ENCODE data around the gene NR2C2AP. TPM values are rescaled to one million over a fixed set of nuclear protein-coding genes. Genes with fewer than 3 reads are reported as not detected.

The NR2C2AP gene
- total and polyA plus RNA-seq, 7 donors = 8.3 to 25.3 (median 14.4) TPM

DNA sequence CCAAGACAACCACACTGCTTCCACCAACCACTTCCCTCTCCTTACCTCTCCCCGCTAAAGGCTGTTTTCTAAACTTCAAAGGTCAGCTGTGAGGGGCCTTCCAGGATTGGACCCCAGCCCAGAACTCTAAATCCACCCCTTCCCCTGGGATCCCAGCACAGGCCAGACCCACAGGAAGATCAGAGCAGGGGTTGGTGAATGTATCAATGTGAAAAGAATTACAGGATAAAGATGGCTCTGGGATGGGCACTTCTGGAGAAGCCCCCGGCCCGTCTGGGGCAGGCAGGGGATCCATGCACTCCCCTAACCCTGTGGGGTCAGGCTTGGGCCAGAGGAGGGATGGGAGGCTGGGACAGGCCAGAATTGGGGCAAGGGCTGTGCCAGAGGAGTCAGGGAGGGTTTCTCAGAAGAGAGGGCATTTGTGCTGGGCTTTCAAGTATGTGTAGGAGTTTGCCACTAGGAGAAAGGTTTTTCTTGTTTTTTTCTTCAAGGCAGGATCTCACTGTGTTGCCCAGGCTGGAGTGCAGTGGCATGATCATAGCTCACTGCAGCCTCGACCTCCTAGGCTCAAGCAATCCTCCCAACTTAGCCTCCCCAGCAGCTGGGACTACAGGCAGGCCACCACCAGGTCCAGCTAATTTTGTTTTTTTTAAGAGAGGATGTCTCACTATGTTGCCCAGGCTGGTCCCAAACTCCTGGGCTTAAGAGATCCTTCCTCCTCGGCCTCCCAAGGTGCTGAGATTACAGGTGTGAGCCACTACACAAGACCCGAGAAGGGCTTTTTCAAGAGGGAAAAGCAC lies 32.1 kb downstream of the NR2C2AP start:
- peaks cover 0 to 11% (median 10%) of the 10 kb centered on the region in 4 donors for H3K4me1 ChIP-seq
- H3K4me3 ChIP-seq = no peak overlapping the region
- H3K27me3 ChIP-seq = peaks cover 0 to 23% (median 13%) of the 10 kb centered on the region in 3 donors
- WGBS, 2 donors = 89% methylated on average over 6 of the region's 6 CpGs
- H3K9me3 ChIP-seq = no peaks in the 10 kb centered on the region
- no peak overlapping the region for H3K27ac ChIP-seq
- no peak for DNase-seq
- peaks cover 0 to 6% (median 0%) of the 10 kb centered on the region in 4 donors for H3K36me3 ChIP-seq
- no peak for TF ChIP-seq POLR2AphosphoS5 (IDR thresholded peaks at IDR 0.05)
- no peak for TF ChIP-seq EP300 (IDR thresholded peaks at IDR 0.05)
- TF ChIP-seq POLR2A (IDR thresholded peaks at IDR 0.05) = no peak
- TF ChIP-seq, protein P1, sequence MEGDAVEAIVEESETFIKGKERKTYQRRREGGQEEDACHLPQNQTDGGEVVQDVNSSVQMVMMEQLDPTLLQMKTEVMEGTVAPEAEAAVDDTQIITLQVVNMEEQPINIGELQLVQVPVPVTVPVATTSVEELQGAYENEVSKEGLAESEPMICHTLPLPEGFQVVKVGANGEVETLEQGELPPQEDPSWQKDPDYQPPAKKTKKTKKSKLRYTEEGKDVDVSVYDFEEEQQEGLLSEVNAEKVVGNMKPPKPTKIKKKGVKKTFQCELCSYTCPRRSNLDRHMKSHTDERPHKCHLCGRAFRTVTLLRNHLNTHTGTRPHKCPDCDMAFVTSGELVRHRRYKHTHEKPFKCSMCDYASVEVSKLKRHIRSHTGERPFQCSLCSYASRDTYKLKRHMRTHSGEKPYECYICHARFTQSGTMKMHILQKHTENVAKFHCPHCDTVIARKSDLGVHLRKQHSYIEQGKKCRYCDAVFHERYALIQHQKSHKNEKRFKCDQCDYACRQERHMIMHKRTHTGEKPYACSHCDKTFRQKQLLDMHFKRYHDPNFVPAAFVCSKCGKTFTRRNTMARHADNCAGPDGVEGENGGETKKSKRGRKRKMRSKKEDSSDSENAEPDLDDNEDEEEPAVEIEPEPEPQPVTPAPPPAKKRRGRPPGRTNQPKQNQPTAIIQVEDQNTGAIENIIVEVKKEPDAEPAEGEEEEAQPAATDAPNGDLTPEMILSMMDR (IDR thresholded peaks at IDR 0.05) = no peak
- intact Hi-C loops (cut with DNase I) = no loop called here

DNA sequence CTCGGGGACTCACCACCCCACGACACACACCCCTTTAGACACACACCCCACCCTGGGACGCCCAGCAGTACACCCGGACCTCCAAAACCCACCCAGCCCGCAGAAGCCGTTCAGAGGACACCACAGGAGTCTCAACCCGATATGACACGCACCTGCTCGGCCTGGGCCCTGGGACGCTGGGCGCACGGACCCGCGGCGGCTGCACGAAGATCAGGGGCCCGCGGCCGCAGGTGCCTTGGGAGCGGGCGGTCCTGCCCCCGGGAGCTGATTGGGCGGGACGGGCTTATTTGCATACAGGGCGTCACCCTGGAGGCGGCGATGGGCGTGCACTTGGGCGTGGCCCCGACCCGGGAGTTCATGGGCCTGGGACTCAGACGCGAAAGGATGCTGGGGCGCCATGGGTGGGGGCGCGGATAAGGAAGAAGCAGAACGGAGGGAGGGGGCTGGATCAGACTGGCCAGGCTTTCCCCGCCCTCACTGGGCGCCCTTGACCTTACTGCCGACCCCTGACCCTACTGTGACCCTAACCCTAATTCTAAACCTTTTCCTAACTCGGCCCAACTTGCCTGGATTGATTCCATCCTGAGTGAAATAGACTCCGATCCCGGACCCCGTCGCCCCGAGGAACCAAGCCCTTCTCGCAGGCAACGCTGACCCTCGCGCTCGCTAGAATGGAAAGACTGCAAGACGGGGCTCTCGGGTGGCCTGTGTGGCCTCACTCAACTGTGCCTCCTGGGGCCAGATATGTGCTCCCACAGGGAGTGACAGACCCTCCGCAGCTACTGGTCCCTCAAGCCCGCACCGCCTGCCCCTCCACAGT lies 33.0 kb downstream of the NR2C2AP start, which contains the start of gene MEF2B:
MEF2B (minus strand) TSS at position 211 of the 820 bp plus-strand sequence. CDS start 19,528 bp downstream, outside the sequence.
- peaks cover 0 to 11% (median 10%) of the 10 kb centered on the region in 4 donors for H3K4me1 ChIP-seq
- intact Hi-C loops (cut with DNase I) = no loop called here
- DNase-seq = no peak
- H3K4me3 ChIP-seq = peak within 1 kb of the TSS in 2 of 4 donors; percentile 22 to 23
- TF ChIP-seq EP300 (IDR thresholded peaks at IDR 0.05) = no peak
- TF ChIP-seq POLR2AphosphoS5 (IDR thresholded peaks at IDR 0.05) = peak in 1 of 4 donors; percentile 5
- peaks cover 0 to 23% (median 13%) of the 10 kb centered on the region in 3 donors for H3K27me3 ChIP-seq
- H3K9me3 ChIP-seq = no peaks in the 10 kb centered on the region
- 12 to 18% methylated on average over 56 of the region's 56 CpGs for WGBS, 2 donors
- H3K36me3 ChIP-seq = no peaks in the 10 kb centered on the region
- H3K27ac ChIP-seq = no peak within 1 kb of the TSS

DNA sequence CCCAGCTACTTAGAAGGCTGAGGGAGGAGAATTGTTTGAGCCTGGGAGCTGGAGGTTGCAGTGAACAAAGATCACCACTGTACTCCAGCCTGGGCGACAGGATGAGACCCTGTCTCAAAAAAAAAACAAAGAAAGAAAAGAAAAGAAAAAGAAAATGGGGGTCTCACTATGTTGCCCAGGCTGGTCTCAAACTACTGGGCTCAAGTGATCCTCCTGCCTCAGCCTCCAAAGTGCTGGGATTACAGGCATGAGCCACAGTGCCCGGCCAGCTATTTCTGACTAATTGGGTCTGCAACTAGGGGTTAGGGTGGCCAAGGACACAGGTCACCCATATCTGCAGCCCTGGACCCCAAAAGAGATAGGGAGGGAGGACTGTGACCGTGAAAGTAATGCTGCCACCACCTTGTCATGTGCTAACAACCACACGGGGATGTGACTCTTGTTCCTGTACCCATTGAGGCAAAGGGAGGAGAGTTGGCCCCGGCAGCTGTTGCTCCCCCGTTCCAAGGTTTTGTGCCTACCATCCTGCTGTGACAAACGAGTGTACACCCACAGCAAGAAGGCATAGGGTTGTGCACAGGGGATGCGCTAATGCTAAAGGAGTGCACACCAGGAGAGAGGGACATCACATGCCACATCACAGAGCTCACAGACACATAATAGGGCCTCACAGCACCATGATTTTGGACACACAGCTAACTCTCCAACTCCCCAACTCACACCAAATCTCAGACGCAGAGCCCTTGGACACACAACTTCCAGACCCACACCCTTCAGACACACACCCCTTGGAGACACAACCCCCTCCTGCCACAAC lies 33.8 kb downstream of the NR2C2AP start:
- H3K27me3 ChIP-seq = peaks cover 0 to 23% (median 13%) of the 10 kb centered on the region in 3 donors
- H3K36me3 ChIP-seq = no peaks in the 10 kb centered on the region
- H3K27ac ChIP-seq = no peak overlapping the region
- H3K9me3 ChIP-seq = no peaks in the 10 kb centered on the region
- TF ChIP-seq, protein P1 (IDR thresholded peaks at IDR 0.05) = no peak
- no peak for TF ChIP-seq POLR2AphosphoS5 (IDR thresholded peaks at IDR 0.05)
- peaks cover 0 to 11% (median 10%) of the 10 kb centered on the region in 4 donors for H3K4me1 ChIP-seq
- H3K4me3 ChIP-seq = peak overlapping the region in 2 of 4 donors; percentile 22 to 23
- WGBS, 2 donors = 72 to 81% methylated on average over 9 of the region's 9 CpGs
- intact Hi-C loops (cut with DNase I) = no loop called here
- DNase-seq = no peak

- Histone ChIP-seq H3K4me1 (peaks cover 0 to 11% (median 10%) of the 10 kb centered on the region in 4 donors), H3K9me3 (no peaks in the 10 kb centered on the region), H3K36me3 (no peaks in the 10 kb centered on the region), H3K27ac (no peak overlapping the region), H3K4me3 (no peak overlapping the region), H3K27me3 (peaks cover 0 to 23% (median 13%) of the 10 kb centered on the region in 3 donors)
- DNase-seq = no peak
- intact Hi-C loops (cut with DNase I) = no loop called here
- WGBS, 2 donors = 82 to 83% methylated on average over 3 of the region's 3 CpGs
- no peak for TF ChIP-seq POLR2A (IDR thresholded peaks at IDR 0.05)
- TF ChIP-seq, protein P1 (IDR thresholded peaks at IDR 0.05) = no peak
Observed at GRCh38 chr19:19167612-19168011, 35.6 kb downstream of the NR2C2AP start.

Data from sigmoid colon (tissue), 7 donors.